ENCODE measurements around the gene KCNQ1.

DNA sequence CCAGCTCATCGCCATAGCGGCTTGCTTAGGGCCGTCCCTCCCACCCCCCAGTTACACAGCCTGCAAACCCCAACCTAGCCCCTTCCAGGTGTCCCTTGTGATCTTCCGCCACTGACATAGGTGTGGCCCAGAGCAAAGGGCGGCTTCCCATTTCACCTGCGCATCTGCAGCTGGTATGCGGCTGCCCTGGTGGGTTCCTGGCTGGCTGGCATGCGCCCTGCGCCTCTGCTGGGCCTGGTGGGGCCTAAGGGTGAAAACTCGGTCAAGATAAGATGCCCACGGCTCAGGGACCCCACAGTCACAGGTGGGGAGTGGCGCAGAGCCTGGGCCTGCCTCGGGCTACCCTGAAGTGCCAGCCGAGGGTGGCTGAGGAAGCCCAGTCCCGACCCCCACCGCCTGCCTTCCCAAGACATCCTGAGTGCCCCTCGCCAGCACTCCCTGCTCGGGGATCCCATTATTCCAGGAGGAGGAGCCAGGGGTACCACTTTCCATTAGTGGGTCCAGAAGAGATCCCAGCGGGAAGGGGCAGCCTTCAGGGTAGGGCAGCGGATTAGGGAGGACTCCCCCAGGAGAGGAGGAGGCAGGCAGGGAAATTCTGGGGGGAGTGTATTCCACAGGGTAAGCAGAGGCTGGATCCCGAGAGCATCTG lies 291.9 kb downstream of the KCNQ1 start:
- TF ChIP-seq CTCF (optimal IDR thresholded peaks at IDR 0.05 in 1 of 3, IDR thresholded peaks at IDR 0.05 in 1 of 3, conservative IDR thresholded peaks at IDR 0.05 in 1 of 3; ENCODE audit: extremely low read depth in 1 of 3, insufficient read depth in 2 of 3, low read length in 3 of 3), result no peak
- no peak for TF ChIP-seq EZH2 (IDR thresholded peaks at IDR 0.05; ENCODE audit: low read length)

Measured in keratinocyte (primary cell).